HuH-7 (cell line): ENCODE results near the gene PRKCH.

Experiments
- DNase-seq: peaks from one replicate; pipeline ENCODE4 v3.0.0; 2011; ENCODE audit warnings: low spot score

The PRKCH gene

DNA sequence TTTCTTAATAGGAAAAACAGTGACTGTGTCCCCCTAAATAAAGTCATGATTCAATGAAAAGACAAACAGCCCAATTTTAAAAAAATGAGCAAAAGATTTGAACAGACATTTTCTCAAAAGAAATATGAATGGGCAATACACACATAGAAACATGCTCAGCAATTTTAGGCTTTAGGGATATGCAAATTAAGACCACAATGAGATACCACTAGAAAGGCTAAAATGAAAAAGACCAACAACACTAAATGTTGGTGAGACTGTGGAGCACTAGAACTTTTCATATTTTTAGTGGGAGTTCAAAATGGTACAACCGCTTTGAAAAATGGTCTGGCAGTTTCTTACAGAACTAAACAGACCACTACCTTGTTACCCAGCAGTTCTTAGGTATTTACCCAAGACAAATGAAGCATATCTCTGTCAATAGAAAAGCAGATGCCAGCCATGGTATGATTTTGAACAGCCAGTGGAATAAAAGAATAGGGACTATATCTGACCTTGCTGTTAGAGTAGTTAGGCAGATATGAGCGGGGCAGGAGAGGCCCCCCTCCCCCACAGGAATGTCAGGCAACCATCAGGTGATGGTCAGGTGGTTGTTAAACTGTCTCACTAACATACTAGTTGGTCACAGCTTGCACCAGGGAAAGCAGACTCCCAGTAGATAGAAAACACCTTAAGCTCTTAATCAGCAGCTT lies 108.8 kb downstream of the PRKCH start:
- DNase-seq: no peak

DNA sequence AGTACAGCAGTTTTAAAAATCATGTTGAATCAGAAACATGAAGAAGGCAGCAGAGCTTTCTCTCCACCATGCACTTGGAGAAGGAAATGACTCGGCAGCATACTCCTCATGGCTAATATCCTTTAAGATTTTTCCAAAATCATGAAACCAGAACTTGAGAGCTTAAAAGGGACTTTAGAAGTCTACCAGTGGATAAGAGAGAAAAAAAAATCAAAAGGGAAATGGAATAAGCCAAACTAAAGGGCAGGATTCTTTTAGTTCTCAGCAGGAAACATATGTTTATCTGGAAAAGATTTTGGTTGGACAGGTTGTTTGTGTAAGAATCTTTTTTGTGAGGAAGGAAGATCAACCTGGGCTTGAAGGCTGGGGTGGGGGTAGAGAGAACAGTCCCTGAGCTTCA lies 111.8 kb downstream of the PRKCH start:
- no peak for DNase-seq

DNA sequence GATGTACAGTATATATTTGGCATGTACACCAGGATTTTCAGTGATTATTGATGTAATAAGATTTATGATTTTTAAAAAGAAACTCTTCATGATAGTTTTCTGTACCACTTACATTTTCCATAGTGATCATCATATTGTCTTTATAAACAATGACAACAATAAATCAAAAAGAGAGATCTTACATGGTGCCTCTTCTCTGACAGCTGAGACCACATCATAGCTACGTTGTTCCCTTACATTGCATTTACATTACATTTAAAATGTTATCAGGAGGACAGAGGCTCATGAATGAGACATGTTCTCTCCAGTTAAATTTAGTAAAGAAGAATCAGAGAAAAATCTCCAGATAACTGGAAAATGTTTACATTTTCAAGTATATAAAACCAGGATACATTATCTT lies 112.4 kb downstream of the PRKCH start:
- DNase-seq: no peak

DNA sequence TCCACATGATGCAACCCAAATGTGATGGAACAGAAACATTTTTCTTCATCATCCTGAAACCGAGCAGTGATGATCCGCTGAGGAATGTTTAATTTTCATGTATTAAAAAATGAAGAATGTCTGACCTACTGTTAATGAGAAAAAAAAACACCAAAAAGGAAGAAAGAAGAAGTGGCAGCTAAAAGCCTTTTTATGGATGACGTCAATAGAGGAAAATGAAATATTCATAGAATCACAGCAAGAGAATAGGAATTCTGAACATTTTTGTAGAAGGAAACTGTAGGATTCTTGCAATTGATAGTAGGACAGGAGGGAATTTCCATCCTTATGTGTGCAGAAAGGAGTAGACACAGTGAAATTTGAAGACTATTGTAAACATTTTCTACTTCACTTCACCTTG lies 112.9 kb downstream of the PRKCH start:
- no peak for DNase-seq

DNA sequence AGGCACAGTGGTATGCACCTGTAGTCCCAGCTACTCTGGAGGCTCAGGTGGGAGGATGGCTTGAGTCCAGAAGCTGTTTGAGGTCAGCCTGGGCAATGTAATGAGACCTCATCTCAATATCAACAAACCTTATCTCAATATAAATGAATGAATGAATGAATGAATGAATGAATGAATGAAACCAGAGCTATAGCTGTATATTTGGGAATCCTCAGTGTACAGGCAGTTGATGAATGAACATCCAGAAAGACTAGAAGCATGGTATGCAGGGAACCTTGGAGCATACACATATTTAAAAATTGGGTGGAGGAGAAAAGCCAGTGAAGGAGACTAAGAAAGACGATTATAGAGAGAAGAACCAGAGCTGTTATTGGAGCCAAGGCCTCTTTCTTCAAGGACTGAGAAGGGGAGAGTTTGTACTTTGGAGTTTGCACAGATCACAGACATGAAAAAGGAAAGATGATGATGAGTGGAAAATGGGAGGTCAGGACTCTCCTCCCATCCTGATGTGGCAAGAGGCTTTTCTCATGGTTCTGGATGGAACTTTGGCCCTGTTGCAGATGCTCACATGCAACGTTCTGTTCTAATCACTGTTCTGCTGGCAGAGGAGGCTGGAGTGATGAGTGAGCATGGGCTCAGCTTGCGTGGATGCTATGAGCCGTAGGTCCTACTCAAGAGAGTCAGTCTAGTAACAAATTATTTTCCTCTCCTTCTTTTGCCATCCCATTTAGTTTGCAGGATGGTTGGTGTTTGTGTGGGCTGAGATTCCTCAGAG lies 114.4 kb downstream of the PRKCH start:
- DNase-seq: no peak

DNA sequence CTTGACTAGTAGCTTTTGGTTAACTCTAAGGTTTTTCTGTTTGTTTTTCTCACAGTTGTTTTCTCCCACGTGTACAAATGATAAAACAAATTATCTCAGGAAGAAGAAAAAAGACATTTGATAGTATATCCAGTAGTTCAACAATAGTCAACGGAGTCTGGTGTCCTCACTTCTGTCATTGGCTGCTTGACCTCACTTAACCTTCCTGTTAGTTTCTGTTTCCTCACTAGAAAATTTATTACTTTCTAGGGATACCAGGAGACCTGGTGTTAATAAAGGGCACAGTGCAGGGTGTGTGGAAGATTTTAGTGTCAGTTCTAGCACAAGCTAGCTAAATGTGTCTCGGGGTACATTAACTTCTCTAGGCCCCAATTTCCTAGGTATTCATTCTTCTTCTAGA lies 116.0 kb downstream of the PRKCH start:
- DNase-seq: no peak

DNA sequence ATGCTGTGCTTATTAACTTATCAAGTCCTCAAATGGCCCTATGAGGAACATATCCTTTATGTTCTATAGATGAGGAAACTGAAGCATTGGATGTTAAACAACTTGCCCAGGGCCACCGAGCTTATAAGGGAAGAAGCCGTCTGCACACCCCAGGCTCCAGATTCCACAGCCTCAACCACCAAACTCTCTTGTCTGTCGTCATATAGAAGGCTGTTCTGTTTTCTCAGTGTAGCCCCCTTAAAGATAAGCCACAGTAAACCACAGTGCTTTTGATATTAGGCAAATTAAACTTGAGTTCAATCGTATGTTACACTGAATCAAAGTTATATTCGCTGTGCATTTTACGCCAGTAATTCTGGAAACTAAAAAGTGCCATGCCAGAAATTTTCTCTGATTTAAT lies 116.7 kb downstream of the PRKCH start:
- DNase-seq: no peak

DNA sequence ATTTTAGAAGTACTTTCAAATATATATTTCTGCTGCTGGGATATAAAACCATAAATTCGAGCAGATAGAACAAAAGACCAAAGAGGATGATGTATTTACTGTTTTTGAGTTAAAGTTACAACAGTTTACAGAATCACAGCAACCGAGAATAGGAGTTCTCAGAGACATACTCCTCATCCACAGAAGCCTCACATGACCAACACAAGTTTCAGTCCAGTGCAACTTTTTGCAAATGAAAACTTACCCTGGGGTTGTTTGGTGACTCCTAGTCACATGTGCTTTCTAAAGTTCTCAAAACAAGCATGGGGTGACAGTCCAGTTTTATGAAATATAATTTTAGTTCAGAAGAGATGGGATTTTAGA lies 117.1 kb downstream of the PRKCH start:
- no peak for DNase-seq

DNA sequence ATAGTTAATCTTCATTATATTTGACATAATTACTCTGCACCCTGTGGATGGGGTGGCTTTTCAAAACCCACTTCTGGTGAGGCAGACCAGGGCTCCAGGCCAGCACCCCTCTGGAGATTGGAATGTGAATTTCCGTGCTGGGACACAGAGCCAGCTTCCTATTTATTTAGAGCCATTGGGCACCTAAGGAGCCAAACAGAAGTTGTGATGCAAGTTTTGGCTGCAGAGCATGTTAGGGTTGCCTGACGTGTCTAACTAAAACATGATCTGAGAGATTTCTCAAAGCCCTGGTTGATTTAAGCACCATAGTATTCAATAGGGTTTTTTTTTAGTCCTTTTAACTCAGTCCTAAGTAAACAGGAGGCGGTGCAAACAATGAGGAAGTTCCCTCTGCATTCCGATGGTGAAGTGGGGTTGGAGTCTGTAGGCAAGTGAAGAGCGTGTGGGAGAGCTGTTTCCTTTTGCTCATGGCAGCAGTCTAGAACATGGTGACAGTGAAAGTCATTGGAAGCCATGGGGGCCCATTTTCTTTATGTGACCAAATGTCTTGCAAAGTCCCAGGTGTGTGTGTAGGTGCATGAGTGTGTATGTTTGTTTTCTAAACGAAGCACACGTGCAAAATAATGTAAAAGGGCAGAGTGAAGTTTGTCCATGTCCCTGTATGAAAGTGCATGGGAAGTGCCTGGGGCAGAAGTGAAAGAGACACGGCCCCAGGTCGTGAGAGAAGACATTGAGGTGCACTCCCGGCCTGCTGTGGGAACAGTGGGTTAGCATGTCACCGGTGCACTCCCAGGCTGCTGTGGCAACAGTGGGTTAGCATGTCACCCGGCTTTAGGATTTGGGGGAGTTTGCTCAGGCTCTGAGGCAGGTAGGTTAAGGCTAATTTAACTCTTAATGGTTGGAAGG lies 117.7 kb downstream of the PRKCH start:
- peak; percentile 37 for DNase-seq

DNA sequence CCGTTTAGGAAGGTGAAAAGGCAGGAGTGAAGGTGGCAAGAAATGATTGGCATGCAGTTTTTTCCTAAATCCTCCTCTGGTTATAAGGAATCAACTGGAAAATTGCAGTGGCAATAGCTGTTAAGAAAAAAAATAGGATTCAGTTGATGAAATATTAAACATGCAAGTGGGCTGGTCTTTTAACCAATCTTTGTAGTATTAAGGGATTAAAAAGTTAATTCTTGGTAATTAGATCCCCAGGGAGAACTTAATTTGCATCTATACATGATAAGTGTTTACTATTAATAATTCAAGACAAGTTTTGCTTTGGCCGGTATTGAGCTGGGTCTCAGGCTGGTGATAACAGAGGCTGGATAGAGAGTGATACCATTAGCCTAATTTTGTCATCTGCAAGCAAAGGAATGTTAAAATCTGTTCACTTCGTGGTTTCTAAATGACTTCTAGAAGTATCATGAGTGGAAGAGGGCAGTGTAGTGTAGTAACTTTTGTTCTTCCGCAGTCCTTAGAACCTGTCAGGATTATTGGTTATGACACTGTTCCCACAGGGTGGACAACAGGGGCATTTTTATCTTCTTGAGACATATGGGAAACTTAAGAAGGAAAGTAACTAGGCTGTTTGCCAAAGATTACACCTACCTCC lies 118.5 kb downstream of the PRKCH start:
- no peak for DNase-seq

DNA sequence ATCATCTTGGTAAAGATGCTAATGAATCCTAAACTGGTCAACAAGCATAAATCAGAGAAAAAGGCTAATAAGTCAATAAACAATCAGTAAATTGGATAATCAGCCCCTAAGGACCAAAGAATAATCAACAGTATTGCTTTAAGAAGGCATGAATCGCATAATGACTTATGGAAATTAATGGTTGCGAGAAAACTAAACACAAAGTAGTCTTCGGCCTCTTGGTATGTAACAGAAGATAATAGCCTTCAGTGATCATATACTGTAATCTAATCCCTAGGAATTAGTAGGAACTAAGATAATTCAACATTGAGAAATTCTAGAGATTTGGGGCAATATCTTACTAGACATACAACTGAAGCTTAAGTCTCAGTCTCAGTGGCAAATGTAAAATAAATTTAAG lies 122.1 kb downstream of the PRKCH start:
- DNase-seq: no peak

DNA sequence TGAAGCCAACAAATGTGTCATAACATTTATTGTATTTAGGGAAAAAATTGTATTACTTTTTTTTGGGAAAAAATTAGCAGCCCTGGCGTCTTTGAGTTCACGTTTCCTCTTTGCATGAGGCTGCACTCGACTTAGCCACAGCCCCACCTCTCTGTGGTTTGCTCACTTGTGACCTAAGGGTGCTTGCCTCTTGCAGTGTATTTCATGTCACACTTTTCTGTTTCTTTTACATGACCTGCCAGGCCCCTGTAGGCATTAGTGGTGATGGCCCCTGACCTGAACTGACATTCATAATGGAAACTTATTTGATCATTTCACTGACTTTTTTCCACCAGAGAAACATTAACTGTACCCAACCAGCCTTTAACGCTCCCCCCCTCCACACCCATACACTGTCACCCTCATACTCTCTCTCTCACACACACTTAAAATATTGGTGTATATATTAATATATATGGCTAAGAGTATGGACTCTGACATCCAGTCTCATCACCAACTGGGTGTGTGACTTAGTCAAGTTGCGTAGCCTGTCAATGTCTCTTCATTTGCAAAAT lies 122.9 kb downstream of the PRKCH start:
- DNase-seq: no peak

DNA sequence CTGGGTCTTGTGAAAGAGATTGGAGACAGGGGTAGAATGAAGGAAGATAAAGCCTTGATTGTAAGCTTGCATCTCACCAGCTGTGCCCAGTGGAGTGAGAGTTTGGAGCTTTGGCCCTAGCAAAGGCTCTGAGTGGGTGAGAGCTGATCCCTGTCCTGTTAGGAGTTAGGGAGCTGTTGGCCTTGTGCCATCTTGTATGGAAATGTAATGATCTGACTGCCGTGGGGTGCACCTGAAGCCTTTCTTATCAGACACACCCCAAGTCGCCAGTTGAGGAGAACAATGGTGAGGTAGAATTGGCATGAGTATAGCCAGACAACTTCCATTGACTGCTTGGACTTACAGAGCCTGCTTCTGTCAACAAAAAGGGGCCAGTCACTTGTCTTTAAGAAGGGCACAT lies 130.1 kb downstream of the PRKCH start:
- DNase-seq: no peak

DNA sequence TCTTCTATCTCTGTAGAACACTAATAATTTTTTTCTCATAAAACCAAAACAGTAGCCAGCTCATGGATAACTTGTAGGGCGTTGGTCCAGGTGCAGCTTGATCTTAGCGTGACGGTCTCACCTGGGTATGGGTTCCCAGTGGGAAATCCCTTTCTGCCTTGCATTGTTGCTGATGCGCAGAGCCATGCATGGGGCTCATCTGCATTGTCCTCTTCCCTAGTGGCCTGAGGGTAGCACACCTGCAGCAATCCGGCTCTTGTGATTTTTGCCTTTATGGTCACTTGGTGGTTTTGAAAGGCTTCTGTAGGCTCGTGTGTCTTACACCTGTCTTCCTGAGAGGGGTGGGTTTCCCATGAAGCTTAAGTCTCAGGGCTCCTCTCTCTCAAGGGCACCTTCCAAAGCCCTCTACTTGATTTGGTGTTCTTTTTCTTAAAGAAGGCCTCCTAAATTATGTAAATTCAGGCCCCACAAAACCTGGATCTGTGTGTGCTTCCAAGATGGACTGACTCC lies 130.6 kb downstream of the PRKCH start:
- no peak for DNase-seq

DNA sequence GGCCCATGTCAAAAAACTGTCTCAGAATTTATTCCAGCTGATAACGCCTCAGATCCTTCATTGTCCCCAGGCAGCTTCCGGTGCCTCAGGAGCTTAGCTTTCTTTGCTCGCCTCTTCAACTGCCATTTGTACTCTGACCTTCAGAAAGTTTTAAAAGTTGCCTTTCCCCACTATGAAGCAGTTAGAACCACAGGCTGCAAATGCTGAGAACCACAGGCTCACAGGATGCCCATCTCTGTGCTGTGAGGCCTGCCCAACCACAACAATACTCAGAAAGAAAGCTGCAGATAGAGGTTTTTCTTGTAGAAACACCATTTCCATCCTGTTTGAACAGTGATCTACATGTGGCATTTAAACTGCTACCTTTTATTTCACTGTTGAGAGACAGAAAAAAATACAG lies 131.1 kb downstream of the PRKCH start:
- DNase-seq: no peak

DNA sequence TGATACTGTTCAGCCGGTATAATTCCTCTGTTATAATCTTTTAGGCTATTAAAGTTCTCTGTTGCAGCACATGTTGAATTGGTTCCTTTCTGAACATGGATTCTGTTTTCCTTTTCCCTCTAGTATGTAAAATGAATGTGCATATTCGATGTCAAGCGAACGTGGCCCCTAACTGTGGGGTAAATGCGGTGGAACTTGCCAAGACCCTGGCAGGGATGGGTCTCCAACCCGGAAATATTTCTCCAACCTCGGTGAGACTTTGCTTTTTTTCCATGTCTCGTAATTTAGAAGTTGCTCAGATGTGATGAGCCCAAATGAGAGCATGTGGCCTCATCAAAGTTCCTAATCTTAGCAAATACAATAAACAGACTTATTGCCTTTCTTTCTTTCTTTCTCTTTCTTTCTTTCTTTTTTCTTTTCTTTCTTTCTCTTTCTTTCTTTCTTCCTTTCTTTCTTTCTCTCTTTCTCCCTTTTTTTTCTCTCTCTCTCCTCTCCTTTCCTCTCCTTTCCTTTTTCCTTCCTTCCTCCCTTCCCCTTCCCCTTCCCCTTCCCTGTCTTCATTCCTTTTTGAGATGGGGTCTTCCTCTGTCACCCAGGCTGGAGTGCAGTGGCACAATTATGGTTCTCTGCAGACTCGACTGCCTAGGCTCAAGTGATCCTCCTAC lies 131.9 kb downstream of the PRKCH start:
- no peak for DNase-seq

DNA sequence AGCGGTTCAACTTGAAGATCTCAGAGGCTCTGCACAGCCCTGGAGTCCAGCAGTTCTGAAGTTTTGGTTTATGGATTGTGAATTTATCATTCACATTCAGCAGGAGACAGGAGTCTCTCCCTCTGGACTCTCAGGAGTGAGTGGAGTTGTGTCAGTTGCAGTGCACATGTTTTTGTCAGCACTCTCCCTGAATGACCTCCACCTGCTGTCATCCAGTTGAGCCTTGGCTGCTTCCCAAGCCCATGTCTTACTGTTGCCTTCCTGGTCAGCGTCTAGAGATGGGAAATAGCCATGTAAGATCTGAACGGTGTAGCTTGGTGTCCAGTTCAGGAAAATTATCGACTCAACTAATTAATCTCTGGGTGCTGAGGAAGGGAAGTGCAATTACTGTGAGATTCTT lies 133.2 kb downstream of the PRKCH start:
- DNase-seq: no peak

DNA sequence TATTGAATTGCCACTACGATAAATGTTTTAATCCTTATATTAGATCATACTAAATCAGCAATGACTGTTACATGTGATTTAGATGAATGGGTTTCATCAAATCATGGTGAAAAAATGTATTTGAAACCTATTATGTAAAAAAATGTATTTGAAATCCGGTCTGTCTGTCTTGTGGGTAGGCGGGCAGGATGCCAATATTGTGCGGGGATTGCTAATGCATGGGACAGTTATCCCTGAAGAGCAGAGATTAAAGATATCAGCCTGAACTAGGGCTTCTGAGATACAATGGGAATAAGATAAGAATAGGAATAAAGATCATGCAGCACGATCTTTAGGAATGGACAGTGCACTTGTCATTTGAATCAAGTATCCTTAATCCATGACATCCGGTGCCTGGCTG lies 134.0 kb downstream of the PRKCH start:
- no peak for DNase-seq

DNA sequence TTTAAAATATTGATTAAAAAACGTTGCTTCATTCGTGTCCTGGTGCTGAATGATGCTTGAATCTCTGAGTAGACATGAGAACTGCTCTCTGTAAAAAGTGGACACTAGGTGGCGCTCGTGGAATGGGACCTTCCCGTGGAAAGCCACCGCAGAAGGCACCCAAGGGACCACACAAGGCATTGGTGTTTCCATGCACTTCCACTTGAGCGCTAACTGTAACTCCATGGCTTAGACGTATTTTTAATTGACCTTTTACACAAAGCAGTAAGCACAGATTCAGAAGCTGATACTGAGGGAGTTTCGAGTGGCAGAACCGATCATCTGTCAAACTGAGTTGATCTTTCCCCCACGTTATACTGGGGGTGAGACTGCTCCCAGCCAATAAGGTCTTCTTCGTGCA lies 135.3 kb downstream of the PRKCH start:
- peak; percentile 55 for DNase-seq

DNA sequence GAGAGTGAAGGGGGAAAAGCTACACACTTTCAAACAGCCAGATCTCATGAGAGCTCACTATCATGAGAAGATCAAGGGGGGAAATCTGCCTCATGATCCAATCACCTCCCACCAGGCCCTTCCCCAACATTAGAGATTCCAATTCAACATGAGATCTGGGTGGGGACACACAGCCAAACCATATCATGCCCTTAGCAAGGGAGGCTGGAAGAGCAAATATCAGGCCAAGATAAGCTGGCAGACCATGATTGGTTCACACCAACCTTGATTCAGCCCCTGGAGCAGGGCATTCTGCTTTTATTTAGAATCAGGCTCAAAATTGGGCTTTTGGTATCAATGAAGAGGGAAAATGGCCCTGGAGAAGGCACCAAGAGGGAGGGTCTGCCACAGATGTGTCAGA lies 137.4 kb downstream of the PRKCH start:
- no peak for DNase-seq

DNA sequence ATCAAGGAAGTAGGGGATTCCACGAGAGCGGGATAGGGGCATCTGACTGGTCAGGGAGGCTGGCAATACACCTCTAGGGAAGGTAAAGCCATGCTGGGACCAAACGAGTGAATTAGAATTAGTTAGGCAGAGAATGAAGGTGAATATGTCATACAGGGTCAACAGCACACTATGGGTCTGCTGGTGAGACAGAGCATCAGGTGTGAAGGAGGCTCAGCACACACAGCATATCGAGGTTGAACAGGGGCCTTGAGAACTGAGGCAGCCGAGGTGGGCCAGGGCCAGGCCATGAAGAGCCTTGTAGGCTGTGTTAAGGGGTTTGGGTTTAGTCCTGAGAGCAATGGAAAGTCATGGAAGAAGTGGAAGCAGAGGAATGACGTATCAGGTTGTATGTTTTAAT lies 137.8 kb downstream of the PRKCH start:
- DNase-seq: no peak
